HEK293T (cell line): ENCODE measurements around the gene C1orf185.

Experiments
- ARNT ChIP-seq: fragments of 450-650 bp; IDR thresholded peaks from 2 replicates; pipeline ENCODE4 v1.6.1; 2017; ENCODE audit warnings: mild to moderate bottlenecking
- BHLHE40 ChIP-seq: fragments of 450-650 bp; IDR thresholded peaks from 2 replicates; pipeline ENCODE4 v1.6.1; 2016; ENCODE audit warnings: mild to moderate bottlenecking, moderate library complexity, borderline replicate concordance
- HDGF ChIP-seq: fragments of 450-650 bp; IDR thresholded peaks from 2 replicates; pipeline ENCODE4 v1.6.1; 2017; ENCODE audit warnings: antibody characterized with exemption, borderline replicate concordance
- LEF1 ChIP-seq: fragments of 450-650 bp; IDR thresholded peaks from 2 replicates; pipeline ENCODE4 v1.6.1; 2017; ENCODE audit warnings: mild to moderate bottlenecking, borderline replicate concordance
- PKNOX1 ChIP-seq: fragments of 450-650 bp; IDR thresholded peaks from 2 replicates; pipeline ENCODE4 v1.6.1; 2016
- SP1 ChIP-seq: fragments of 450-650 bp; IDR thresholded peaks from 2 replicates; pipeline ENCODE4 v1.6.1; 2017
- SUZ12 ChIP-seq: fragments of 450-650 bp; IDR thresholded peaks from 2 replicates; pipeline ENCODE4 v1.6.1; 2016; ENCODE audit warnings: mild to moderate bottlenecking
- TARDBP ChIP-seq: fragments of 450-650 bp; IDR thresholded peaks from 2 replicates; pipeline ENCODE4 v1.6.1; 2016

DNA sequence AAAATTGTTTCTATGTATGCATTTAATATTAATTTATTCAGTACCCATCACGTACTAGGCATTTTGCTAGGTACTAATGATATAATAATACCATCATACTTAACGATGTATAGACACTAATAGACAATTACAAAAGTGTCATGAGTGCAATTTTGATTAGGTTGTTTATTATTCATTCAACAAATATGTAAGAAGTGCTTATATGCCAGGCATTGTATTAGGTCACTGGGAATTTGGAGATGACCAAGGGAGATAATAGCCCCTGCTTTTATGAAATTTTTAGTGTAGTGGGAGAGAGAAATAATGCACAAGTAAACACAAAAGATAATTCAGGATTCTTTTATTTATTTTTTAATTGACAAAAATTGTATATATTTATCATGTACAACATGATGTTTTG, 18.6 kb downstream of the C1orf185 start:
- TF ChIP-seq BHLHE40 (no peak), TARDBP (no peak), SUZ12 (no peak), PKNOX1 (no peak), LEF1 (no peak), SP1 (no peak), ARNT (no peak), HDGF (no peak)
